Measurements from ENCODE around the gene PARP4.
"Not testable (repeated sequence)": the region's sequence is repeated elsewhere in the genome, so short reads cannot be mapped to it uniquely, and the experiment has no call there.

PARP4 gene

DNA sequence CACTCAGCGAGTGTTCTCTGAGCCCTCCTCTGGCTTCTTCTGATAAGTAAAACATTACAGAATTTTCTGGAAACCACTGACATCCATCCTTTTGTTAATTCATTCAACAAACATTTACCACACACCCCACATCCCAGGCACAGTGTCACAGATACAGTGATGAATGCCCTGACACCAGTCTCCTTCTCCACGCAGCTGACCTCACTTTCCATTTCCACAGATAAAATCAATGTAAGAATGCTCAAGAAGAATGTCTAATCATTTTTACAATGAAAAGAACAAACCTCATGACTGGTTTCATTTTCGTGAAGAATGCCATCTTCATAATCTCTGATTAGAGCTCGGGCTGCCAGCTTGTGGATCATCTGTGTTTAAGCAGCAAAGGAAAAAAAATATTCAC is 69.2 kb downstream of the PARP4 start:
- no peak for ATAC-seq
- TF ChIP-seq PPARA (CRISPR knock-in tag; IDR thresholded peaks at IDR 0.05; ENCODE audit: borderline replicate concordance) (no peak), ISL1 (CRISPR knock-in tag; IDR thresholded peaks at IDR 0.05) (no peak), SNAI2 (CRISPR knock-in tag; IDR thresholded peaks at IDR 0.05) (no peak), TSHZ2 (CRISPR knock-in tag; IDR thresholded peaks at IDR 0.05) (no peak), ESRRG (CRISPR knock-in tag; IDR thresholded peaks at IDR 0.05) (no peak), ZNF70 (CRISPR knock-in tag; IDR thresholded peaks at IDR 0.05) (no peak), ZFP30 (CRISPR knock-in tag; IDR thresholded peaks at IDR 0.05) (no peak), CSRNP3 (CRISPR knock-in tag; IDR thresholded peaks at IDR 0.05) (no peak), RARB (CRISPR knock-in tag; IDR thresholded peaks at IDR 0.05) (no peak), PATZ1 (CRISPR knock-in tag; IDR thresholded peaks at IDR 0.05; ENCODE audit: borderline replicate concordance) (no peak), CSDC2 (CRISPR knock-in tag; IDR thresholded peaks at IDR 0.05) (no peak), ZC3H10 (CRISPR knock-in tag; IDR thresholded peaks at IDR 0.05) (no peak), ARNTL (CRISPR knock-in tag; IDR thresholded peaks at IDR 0.05; ENCODE audit: borderline replicate concordance, low read depth) (no peak), OSR1 (CRISPR knock-in tag; IDR thresholded peaks at IDR 0.05) (no peak), ZNF8 (CRISPR knock-in tag; IDR thresholded peaks at IDR 0.05) (no peak)
- TF ChIP-seq, protein P1, sequence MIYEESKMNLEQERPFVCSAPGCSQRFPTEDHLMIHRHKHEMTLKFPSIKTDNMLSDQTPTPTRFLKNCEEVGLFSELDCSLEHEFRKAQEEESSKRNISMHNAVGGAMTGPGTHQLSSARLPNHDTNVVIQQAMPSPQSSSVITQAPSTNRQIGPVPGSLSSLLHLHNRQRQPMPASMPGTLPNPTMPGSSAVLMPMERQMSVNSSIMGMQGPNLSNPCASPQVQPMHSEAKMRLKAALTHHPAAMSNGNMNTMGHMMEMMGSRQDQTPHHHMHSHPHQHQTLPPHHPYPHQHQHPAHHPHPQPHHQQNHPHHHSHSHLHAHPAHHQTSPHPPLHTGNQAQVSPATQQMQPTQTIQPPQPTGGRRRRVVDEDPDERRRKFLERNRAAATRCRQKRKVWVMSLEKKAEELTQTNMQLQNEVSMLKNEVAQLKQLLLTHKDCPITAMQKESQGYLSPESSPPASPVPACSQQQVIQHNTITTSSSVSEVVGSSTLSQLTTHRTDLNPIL (CRISPR knock-in tag; IDR thresholded peaks at IDR 0.05; ENCODE audit: low read depth), result no peak

DNA sequence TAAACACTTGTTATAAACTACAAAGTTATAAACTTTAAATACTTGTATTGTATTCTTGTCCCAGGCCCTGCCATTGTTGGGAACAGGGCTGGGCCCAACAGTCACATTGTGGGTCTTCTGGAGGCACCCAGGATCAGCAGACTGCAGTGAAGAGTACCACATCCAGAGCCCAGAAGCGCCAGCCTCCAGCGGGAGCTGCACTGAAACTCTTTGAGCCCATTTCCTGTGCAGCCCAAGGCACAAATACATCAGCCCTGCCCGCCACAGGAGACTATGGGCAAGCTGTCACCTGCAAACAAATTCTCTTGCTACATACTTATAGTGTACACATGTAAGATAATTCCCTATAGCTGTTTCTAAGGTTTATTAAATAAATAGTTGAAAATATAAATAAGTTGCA is 86.5 kb downstream of the PARP4 start:
- ATAC-seq, result not testable (repeated sequence)

- not testable (repeated sequence) for ATAC-seq
Observed at GRCh38 chr13:24419668-24420067, 92.9 kb downstream of the PARP4 start.

- TF ChIP-seq TSHZ2 (CRISPR knock-in tag; IDR thresholded peaks at IDR 0.05) (no peak), ISL1 (CRISPR knock-in tag; IDR thresholded peaks at IDR 0.05) (no peak), PPARA (CRISPR knock-in tag; IDR thresholded peaks at IDR 0.05; ENCODE audit: borderline replicate concordance) (no peak), ZFP3 (CRISPR knock-in tag; IDR thresholded peaks at IDR 0.05) (no peak), TCF4 (CRISPR knock-in tag; IDR thresholded peaks at IDR 0.05; ENCODE audit: borderline replicate concordance) (no peak), ARNTL (CRISPR knock-in tag; IDR thresholded peaks at IDR 0.05; ENCODE audit: borderline replicate concordance, low read depth) (no peak), ZNF565 (CRISPR knock-in tag; conservative IDR thresholded peaks at IDR 0.05; ENCODE audit: low read depth) (no peak)
- TF ChIP-seq, protein P2, sequence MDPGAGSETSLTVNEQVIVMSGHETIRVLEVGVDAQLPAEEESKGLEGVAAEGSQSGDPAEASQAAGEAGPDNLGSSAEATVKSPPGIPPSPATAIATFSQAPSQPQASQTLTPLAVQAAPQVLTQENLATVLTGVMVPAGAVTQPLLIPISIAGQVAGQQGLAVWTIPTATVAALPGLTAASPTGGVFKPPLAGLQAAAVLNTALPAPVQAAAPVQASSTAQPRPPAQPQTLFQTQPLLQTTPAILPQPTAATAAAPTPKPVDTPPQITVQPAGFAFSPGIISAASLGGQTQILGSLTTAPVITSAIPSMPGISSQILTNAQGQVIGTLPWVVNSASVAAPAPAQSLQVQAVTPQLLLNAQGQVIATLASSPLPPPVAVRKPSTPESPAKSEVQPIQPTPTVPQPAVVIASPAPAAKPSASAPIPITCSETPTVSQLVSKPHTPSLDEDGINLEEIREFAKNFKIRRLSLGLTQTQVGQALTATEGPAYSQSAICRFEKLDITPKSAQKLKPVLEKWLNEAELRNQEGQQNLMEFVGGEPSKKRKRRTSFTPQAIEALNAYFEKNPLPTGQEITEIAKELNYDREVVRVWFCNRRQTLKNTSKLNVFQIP (CRISPR knock-in tag; IDR thresholded peaks at IDR 0.05; ENCODE audit: borderline replicate concordance, low read depth), result no peak
- ATAC-seq, result no peak
Observed at GRCh38 chr13:24407844-24408243, 104.7 kb downstream of the PARP4 start.
